ENCODE measurements around the gene DCC.

DNA sequence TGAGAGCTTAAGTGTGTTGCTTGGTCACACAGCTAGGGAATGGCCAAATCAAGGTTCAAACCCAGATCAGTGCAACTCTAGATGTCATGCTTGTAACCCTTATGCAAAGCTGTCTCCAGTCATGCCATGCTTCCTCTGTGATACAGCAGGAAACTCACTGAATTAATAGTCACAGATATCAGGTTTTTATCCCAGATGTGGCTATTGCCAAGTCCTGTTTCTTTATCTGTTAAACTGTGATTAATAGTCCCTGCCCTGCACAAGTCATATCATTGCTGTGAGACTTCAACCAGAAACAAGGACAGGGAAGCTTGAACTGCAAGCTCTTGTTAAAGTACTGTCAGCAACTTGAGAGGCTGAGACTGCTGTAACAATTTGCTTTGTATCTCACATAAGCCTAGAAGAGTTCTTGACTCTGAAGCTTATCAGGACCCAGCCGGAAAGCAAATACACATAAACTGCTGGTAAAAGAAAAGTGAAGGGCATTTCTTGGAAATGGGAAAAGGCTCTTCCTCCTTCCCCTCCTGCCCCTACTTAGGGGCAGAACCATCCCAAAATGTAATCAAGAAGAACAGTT is 609.0 kb downstream of the DCC start:
- TF ChIP-seq CTCF (IDR thresholded peaks at IDR 0.05) (no peak), POLR2A (IDR thresholded peaks at IDR 0.05) (no peak)

All from thyroid gland (tissue), 4 donors.